Brain microvascular endothelial cell (primary cell): ENCODE data around the gene PRH2.
A peak's percentile ranks its signal among the peaks of the same experiment; 100 is the strongest.

Experiments used
- DNase-seq: peaks from one replicate; pipeline ENCODE4 v3.0.0-alpha.2; 2020
- H3K27ac ChIP-seq: fragments of 250-450 bp; sonication (Bioruptor Pico); 2 replicates; pipeline ENCODE4 v1.5.1; 2020; ENCODE audit warnings: mild to moderate bottlenecking, moderate library complexity
- H3K27me3 ChIP-seq: fragments of 250-450 bp; sonication (Bioruptor Pico); replicated peaks from 2 replicates; pipeline ENCODE4 v1.5.1; 2020; ENCODE audit warnings: mild to moderate bottlenecking
- H3K36me3 ChIP-seq: fragments of 250-450 bp; sonication (Bioruptor Pico); replicated peaks from 2 replicates; pipeline ENCODE4 v1.5.1; 2020; ENCODE audit warnings: mild to moderate bottlenecking
- H3K4me3 ChIP-seq: 2 replicates; pipeline ENCODE4 v1.5.1; 2011; ENCODE audit warnings: low read depth, mild to moderate bottlenecking, control low read depth, low read length, moderate library complexity
- in situ Hi-C: cut with HindIII; loops from 2 replicates; pipeline ENCODE4 v1.10.0; 2017; ENCODE audit warnings: low sequenced_read_pairs, low pct_ligation_motif_present
- TF ChIP-seq, protein P1 (sequence below): IDR thresholded peaks from 2 replicates; pipeline ENCODE4 v1.5.1; 2011; ENCODE audit warnings: low read depth, mild to moderate bottlenecking, moderate library complexity, low read length, control low read depth, inconsistent platforms; ENCODE audit errors: missing control alignments

Gene PRH2

DNA sequence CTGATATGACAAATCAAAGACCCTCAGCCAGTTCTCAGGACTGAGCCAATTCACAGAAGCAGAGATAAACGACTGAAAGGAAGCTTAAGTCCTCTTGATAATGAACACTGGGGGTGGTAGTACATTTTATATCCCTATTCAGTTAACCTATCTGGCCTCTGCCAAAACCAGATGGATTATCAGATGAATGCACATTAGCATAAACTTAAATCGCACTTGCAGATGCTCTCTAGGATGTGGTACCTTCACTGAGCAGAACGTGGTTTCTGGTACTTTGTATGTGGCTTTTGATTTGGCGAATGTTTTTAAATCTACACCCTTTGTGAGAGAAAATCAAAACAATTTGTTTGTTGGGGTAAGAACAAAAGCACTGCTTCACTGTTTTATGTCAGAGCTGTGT, 31.2 kb downstream of the PRH2 start:
- no peak overlapping the region for H3K27ac ChIP-seq
- no peaks in the 10 kb centered on the region for H3K27me3 ChIP-seq
- in situ Hi-C loops = no loop called here
- TF ChIP-seq, protein P1, sequence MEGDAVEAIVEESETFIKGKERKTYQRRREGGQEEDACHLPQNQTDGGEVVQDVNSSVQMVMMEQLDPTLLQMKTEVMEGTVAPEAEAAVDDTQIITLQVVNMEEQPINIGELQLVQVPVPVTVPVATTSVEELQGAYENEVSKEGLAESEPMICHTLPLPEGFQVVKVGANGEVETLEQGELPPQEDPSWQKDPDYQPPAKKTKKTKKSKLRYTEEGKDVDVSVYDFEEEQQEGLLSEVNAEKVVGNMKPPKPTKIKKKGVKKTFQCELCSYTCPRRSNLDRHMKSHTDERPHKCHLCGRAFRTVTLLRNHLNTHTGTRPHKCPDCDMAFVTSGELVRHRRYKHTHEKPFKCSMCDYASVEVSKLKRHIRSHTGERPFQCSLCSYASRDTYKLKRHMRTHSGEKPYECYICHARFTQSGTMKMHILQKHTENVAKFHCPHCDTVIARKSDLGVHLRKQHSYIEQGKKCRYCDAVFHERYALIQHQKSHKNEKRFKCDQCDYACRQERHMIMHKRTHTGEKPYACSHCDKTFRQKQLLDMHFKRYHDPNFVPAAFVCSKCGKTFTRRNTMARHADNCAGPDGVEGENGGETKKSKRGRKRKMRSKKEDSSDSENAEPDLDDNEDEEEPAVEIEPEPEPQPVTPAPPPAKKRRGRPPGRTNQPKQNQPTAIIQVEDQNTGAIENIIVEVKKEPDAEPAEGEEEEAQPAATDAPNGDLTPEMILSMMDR = no peak
- no peak overlapping the region for H3K4me3 ChIP-seq
- H3K36me3 ChIP-seq = no peaks in the 10 kb centered on the region
- DNase-seq = no peak

DNA sequence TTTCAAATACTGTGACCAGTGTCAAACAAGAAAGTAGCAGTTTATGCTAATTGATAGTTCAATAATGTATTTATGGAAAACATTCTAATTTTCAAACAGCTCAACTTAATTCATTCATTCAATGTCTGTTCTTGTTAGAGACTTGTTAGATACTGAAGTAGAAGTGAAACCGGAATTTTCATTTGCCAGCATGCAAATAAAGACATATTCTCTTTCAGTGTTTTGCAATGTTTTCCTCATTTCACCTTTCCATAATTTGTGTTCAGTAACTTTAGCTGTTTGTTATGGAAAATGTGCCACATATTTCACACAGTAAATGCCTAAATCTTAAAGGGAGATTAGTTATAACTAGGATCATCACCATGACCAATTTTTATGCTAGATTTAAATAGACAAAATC, 36.4 kb downstream of the PRH2 start:
- no peak for DNase-seq
- in situ Hi-C loops = no loop called here
- H3K4me3 ChIP-seq = no peak overlapping the region
- TF ChIP-seq, protein P1 = no peak
- H3K27me3 ChIP-seq = no peaks in the 10 kb centered on the region
- H3K27ac ChIP-seq = no peak overlapping the region
- H3K36me3 ChIP-seq = no peaks in the 10 kb centered on the region

DNA sequence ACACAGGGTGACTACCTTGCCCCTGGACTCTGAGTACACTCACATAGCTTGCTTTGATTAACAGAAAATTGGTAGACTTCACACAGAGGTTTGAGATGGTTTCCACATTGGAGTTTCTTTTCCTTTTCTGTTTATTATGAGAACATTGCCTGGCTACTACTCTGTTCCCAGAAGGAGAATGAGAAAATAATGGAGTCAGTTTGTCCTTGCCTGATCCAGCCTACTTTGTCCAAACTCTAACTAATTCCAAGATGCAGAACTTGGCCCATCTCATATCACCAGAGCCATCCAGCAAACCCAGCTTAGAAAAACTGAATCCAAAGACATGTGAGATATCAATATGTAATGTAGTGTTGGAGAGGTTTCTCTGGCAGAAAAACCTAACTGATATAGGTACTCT, 37.3 kb downstream of the PRH2 start:
- H3K36me3 ChIP-seq = no peaks in the 10 kb centered on the region
- in situ Hi-C loops = no loop called here
- no peak for DNase-seq
- no peak overlapping the region for H3K27ac ChIP-seq
- H3K4me3 ChIP-seq = no peak overlapping the region
- TF ChIP-seq, protein P1 = no peak
- H3K27me3 ChIP-seq = no peaks in the 10 kb centered on the region

DNA sequence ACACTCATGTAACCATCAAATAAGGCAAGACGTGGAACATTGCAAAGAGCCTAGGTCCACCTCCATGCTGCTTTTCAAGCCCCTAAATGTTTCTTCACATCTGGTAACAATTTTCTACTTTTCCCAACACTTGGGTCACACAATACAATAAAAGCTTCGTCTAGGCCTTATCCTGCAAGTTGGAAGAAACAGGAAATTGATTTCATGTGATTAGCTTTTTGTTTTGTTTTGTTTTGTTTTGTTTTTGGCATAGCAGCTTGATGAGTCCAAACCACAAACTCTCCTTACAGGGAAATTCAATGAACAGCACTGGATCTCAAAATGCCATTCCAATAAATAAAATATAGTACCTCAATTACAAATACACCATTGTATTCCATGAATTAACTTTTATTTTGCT, 38.4 kb downstream of the PRH2 start:
- in situ Hi-C loops = no loop called here
- Histone ChIP-seq H3K27ac (peak overlapping the region; percentile 37), H3K4me3 (no peak overlapping the region), H3K36me3 (no peaks in the 10 kb centered on the region), H3K27me3 (no peaks in the 10 kb centered on the region)
- TF ChIP-seq, protein P1 = no peak
- no peak for DNase-seq

DNA sequence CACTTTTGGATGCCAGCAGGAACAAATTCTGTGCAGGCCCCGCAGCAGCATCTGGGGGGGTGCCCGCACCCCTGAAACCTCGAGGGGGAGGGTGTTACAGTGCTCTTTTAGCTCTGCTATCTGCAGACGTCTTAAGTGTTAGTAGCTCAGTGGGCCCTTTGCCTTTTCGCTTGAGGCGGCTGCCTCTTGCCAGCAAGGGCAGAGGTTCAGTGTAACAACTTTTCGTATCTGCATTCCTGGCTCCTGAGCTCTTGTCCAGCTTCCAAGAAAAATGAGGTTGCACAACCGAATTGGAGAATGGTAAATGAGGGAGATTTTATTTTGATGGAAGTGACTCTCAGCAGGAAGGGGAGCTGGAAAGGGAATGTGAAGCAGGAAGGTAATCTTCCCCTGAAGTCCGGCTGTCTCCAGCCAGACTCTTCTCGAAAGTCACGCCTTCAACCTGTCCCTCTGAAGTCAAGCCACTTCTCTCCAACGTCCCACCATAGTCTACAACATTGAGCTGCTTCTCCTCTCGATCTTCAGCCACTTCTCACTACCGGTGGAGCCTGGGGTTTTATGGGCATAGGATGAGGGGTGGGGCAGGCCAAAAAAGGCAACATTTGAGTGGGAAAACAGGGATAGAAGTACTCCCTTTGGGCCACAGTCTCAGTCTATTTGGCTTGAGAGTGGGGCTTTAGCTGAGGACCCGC, 39.9 kb downstream of the PRH2 start:
- peak; percentile 59 for DNase-seq
- no peaks in the 10 kb centered on the region for H3K27me3 ChIP-seq
- no peak overlapping the region for H3K27ac ChIP-seq
- no peaks in the 10 kb centered on the region for H3K36me3 ChIP-seq
- TF ChIP-seq, protein P1 = no peak
- in situ Hi-C loops = no loop called here
- no peak overlapping the region for H3K4me3 ChIP-seq

DNA sequence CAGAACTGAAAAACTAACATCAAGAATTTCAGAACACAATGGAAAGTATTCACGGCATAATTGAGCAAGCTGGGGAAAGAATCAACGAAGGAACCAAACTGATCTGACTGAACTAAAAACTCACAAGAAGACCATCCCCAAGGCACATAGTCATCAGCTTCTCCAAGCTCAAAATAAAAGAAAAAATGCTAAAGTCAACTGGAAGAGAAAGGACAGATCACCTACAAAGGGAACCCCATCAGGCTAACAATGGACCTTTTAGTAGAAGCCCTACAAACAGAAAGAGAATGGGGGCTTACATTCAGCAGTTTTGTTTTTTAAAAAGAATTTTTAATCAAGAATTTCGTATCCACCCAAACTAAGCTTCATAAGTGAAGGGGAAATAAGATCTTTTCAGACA, 45.9 kb downstream of the PRH2 start:
- TF ChIP-seq, protein P1 = no peak
- no peak for DNase-seq
- Histone ChIP-seq H3K4me3 (no peak overlapping the region), H3K27ac (no peak overlapping the region), H3K36me3 (no peaks in the 10 kb centered on the region), H3K27me3 (no peaks in the 10 kb centered on the region)
- in situ Hi-C loops = no loop called here
